HepG2 (cell line): Measurements from ENCODE around the gene CADPS2. TPM values are rescaled to one million over a fixed set of nuclear protein-coding genes. Genes with fewer than 3 reads are reported as not detected.
A peak's percentile ranks its signal among the peaks of the same experiment; 100 is the strongest.

ENCODE experiments used
- ADNP ChIP-seq: sonication (generic); formaldehyde crosslinking; IDR thresholded peaks from 2 replicates; pipeline ENCODE4 v1.4.0; 2020; ENCODE audit warnings: missing genetic modification reagents
- BRF2 ChIP-seq: sonication (generic); formaldehyde crosslinking; IDR thresholded peaks from 2 replicates; pipeline ENCODE4 v1.8.1; 2022; ENCODE audit warnings: mild to moderate bottlenecking, missing genetic modification reagents
- CBX5 ChIP-seq: sonication (generic); formaldehyde crosslinking; IDR thresholded peaks from 2 replicates; pipeline ENCODE4 v1.4.0; 2020; ENCODE audit warnings: missing genetic modification reagents, borderline replicate concordance
- GPN1 ChIP-seq: sonication (generic); formaldehyde crosslinking; IDR thresholded peaks from 2 replicates; pipeline ENCODE4 v1.5.1; 2020; ENCODE audit warnings: missing genetic modification reagents, borderline replicate concordance
- GRHL1 ChIP-seq: sonication (generic); formaldehyde crosslinking; conservative IDR thresholded peaks from 2 replicates; pipeline ENCODE4 v1.8.0; 2022; ENCODE audit warnings: missing genetic modification reagents
- PHF5A ChIP-seq: IDR thresholded peaks from one replicate; pipeline ENCODE4 v1.6.1; 2018; ENCODE audit warnings: low read depth, missing genetic modification reagents; ENCODE audit not compliant: unreplicated experiment
- RARA ChIP-seq: IDR thresholded peaks from 2 replicates; pipeline ENCODE4 v1.6.1; 2016; ENCODE audit warnings: missing genetic modification reagents, missing compliant biosample characterization
- SNAPC2 ChIP-seq: sonication (generic); formaldehyde crosslinking; IDR thresholded peaks from 2 replicates; pipeline ENCODE4 v1.8.1; 2022; ENCODE audit warnings: mild to moderate bottlenecking, missing genetic modification reagents
- ZBTB8A ChIP-seq: sonication (generic); formaldehyde crosslinking; IDR thresholded peaks from 2 replicates; pipeline ENCODE4 v1.4.0; 2020; ENCODE audit warnings: mild to moderate bottlenecking, low read depth, missing genetic modification reagents, borderline replicate concordance
- ZFP37 ChIP-seq: sonication (generic); formaldehyde crosslinking; IDR thresholded peaks from 2 replicates; pipeline ENCODE4 v1.4.0; 2020; ENCODE audit warnings: missing genetic modification reagents, borderline replicate concordance
- ZNF282 ChIP-seq: fragments of 450-650 bp; IDR thresholded peaks from 2 replicates; pipeline ENCODE4 v1.6.1; 2018; ENCODE audit not compliant: partially characterized antibody
- ZNF296 ChIP-seq: sonication (generic); formaldehyde crosslinking; conservative IDR thresholded peaks from 2 replicates; pipeline ENCODE4 v1.5.0; 2020; ENCODE audit warnings: mild to moderate bottlenecking, missing genetic modification reagents
- ZNF382 ChIP-seq: sonication (generic); formaldehyde crosslinking; IDR thresholded peaks from 2 replicates; pipeline ENCODE4 v1.5.0; 2020; ENCODE audit warnings: missing genetic modification reagents, mild to moderate bottlenecking, borderline replicate concordance
- ZNF484 ChIP-seq: sonication (generic); formaldehyde crosslinking; IDR thresholded peaks from 2 replicates; pipeline ENCODE4 v1.5.1; 2020; ENCODE audit warnings: mild to moderate bottlenecking, low read depth, missing genetic modification reagents, borderline replicate concordance
- ZNF570 ChIP-seq: sonication (generic); formaldehyde crosslinking; IDR thresholded peaks from 2 replicates; pipeline ENCODE4 v1.4.0; 2020; ENCODE audit warnings: mild to moderate bottlenecking, missing genetic modification reagents, borderline replicate concordance
- ZNF605 ChIP-seq: sonication (generic); formaldehyde crosslinking; IDR thresholded peaks from 2 replicates; pipeline ENCODE4 v1.8.0; 2022; ENCODE audit warnings: mild to moderate bottlenecking, missing genetic modification reagents
- ZNF614 ChIP-seq: IDR thresholded peaks from 2 replicates; pipeline ENCODE4 v1.6.1; 2018; ENCODE audit warnings: missing biosample characterization, missing genetic modification reagents, inconsistent platforms, borderline replicate concordance
- ZNF766 ChIP-seq: sonication (generic); formaldehyde crosslinking; IDR thresholded peaks from 2 replicates; pipeline ENCODE4 v1.5.0; 2020; ENCODE audit warnings: missing genetic modification reagents, borderline replicate concordance
- ZNF788 ChIP-seq: sonication (generic); formaldehyde crosslinking; IDR thresholded peaks from 2 replicates; pipeline ENCODE4 v1.5.0; 2020; ENCODE audit warnings: mild to moderate bottlenecking, missing genetic modification reagents, borderline replicate concordance
- ZSCAN21 ChIP-seq: sonication (generic); formaldehyde crosslinking; IDR thresholded peaks from 2 replicates; pipeline ENCODE4 v1.8.0; 2022; ENCODE audit warnings: mild to moderate bottlenecking, missing genetic modification reagents, moderate library complexity, borderline replicate concordance
- polyA plus RNA-seq, 8 experiments: library from polyadenylated mRNA; depleted of rRNA in 3 of 8; stranded (reverse) in 7 of 8; unstranded in 1 of 8; fragments of >200 nt; fragmentation: Illumina TruSeq in 4 of 8; extraction: Trizol in 4 of 8; gene quantifications; 2 replicates each; pipeline versions ENCODE4 v1.2.1 to v1.2.3, GENCODE V29; 2011 to 2016; ENCODE audit warnings: low read depth in 4 of 8, missing spikeins in 1 of 8, mixed read lengths in 1 of 8; ENCODE audit not compliant: insufficient read depth in 1 of 8
- total RNA-seq, 5 experiments: library from RNA; depleted of rRNA; stranded (reverse); fragments of >200 nt; fragmentation: Illumina TruSeq; extraction: Trizol; gene quantifications; 2 replicates each; pipeline ENCODE4 v1.2.3, GENCODE V29; 2016; ENCODE audit warnings: low read depth in 1 of 5
- TF ChIP-seq, protein P1 (sequence below): sonication (generic); formaldehyde crosslinking; IDR thresholded peaks from 2 replicates; pipeline ENCODE4 v1.4.0; 2020; ENCODE audit warnings: missing genetic modification reagents
- TF ChIP-seq, protein P2 (sequence below): sonication (generic); formaldehyde crosslinking; IDR thresholded peaks from 2 replicates; pipeline ENCODE4 v1.5.0; 2020; ENCODE audit warnings: mild to moderate bottlenecking, missing genetic modification reagents

The CADPS2 gene
- total and polyA plus RNA-seq, 2 of the 13 experiments (the other 11 are each of a cell fraction or from before 2014, with no cell fraction given), result 17.6 to 43.8 TPM

DNA sequence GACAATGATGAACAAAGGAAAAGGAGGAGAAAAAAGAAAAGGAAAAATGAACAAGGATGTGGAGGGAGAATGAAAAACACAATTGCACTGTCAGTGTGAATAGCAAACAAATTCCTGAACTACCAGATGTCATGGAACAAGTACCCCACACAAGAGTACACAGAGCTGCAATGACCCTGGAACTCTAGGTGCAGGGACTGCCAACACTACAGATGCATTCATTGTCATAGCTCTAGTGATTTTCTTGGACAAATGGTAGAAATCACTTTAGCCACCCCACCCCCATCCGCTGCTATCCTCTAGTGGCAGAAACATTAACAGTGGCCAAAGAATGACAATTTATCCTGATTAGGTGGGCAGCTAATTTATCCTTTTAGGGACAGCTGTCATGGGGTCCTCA is 190.4 kb downstream of the CADPS2 start (continued):
- TF ChIP-seq, protein P1, sequence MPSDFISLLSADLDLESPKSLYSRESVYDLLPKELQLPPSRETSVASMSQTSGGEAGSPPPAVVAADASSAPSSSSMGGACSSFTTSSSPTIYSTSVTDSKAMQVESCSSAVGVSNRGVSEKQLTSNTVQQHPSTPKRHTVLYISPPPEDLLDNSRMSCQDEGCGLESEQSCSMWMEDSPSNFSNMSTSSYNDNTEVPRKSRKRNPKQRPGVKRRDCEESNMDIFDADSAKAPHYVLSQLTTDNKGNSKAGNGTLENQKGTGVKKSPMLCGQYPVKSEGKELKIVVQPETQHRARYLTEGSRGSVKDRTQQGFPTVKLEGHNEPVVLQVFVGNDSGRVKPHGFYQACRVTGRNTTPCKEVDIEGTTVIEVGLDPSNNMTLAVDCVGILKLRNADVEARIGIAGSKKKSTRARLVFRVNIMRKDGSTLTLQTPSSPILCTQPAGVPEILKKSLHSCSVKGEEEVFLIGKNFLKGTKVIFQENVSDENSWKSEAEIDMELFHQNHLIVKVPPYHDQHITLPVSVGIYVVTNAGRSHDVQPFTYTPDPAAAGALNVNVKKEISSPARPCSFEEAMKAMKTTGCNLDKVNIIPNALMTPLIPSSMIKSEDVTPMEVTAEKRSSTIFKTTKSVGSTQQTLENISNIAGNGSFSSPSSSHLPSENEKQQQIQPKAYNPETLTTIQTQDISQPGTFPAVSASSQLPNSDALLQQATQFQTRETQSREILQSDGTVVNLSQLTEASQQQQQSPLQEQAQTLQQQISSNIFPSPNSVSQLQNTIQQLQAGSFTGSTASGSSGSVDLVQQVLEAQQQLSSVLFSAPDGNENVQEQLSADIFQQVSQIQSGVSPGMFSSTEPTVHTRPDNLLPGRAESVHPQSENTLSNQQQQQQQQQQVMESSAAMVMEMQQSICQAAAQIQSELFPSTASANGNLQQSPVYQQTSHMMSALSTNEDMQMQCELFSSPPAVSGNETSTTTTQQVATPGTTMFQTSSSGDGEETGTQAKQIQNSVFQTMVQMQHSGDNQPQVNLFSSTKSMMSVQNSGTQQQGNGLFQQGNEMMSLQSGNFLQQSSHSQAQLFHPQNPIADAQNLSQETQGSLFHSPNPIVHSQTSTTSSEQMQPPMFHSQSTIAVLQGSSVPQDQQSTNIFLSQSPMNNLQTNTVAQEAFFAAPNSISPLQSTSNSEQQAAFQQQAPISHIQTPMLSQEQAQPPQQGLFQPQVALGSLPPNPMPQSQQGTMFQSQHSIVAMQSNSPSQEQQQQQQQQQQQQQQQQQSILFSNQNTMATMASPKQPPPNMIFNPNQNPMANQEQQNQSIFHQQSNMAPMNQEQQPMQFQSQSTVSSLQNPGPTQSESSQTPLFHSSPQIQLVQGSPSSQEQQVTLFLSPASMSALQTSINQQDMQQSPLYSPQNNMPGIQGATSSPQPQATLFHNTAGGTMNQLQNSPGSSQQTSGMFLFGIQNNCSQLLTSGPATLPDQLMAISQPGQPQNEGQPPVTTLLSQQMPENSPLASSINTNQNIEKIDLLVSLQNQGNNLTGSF (CRISPR knock-in tag), result no peak
- TF ChIP-seq ZNF766 (no peak), GPN1 (CRISPR knock-in tag) (no peak), CBX5 (CRISPR knock-in tag) (no peak), ZSCAN21 (CRISPR knock-in tag) (peak; percentile 44; the same call in 1 of the 2 replicates), GRHL1 (no peak), PHF5A (CRISPR knock-in tag) (no peak), ADNP (CRISPR knock-in tag) (no peak), ZNF788 (no peak), ZNF605 (CRISPR knock-in tag) (no peak), ZNF484 (CRISPR knock-in tag) (no peak), ZNF382 (CRISPR knock-in tag) (no peak), ZFP37 (CRISPR knock-in tag) (no peak), ZNF282 (no peak), BRF2 (CRISPR knock-in tag) (no peak), SNAPC2 (no peak), RARA (CRISPR knock-in tag) (peak; percentile 67), ZNF296 (CRISPR knock-in tag) (no peak), ZNF570 (no peak), ZBTB8A (no peak), ZNF614 (CRISPR knock-in tag) (peak; percentile 73; the same call in 1 of the 2 replicates)
- TF ChIP-seq, protein P2, sequence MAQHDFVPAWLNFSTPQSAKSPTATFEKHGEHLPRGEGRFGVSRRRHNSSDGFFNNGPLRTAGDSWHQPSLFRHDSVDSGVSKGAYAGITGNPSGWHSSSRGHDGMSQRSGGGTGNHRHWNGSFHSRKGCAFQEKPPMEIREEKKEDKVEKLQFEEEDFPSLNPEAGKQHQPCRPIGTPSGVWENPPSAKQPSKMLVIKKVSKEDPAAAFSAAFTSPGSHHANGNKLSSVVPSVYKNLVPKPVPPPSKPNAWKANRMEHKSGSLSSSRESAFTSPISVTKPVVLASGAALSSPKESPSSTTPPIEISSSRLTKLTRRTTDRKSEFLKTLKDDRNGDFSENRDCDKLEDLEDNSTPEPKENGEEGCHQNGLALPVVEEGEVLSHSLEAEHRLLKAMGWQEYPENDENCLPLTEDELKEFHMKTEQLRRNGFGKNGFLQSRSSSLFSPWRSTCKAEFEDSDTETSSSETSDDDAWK (CRISPR knock-in tag), result no peak
